NCI-H1694 (cell line): ENCODE data around the gene CRX.
"Not testable (repeated sequence)": the region's sequence is repeated elsewhere in the genome, so short reads cannot be mapped to it uniquely, and the experiment has no call there.

Experiments
- DNase-seq: peaks from one replicate; lab custom pipeline; 2025; lab: John Stamatoyannopoulos, UW

CRX gene

DNA sequence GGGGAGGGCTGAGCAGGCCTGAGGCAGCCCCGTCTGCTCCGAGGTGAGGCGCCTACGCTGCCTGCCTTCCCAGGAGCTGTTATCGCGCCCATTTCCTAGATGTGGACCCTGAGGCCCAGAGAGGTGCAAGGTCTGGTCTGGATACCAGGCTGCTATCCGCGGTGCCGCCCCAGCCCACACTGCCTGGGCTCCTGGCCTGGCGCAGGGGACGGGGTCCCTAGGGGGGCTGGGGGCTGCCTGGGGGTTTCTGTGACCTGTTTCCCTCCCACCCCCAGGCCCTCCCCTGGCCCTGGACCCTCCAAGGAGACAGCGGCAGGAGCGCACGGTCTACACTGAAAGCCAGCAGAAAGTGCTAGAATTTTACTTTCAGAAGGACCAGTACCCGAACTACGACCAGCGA is 38.1 kb downstream of the CRX start:
- not testable (repeated sequence) for DNase-seq

DNA sequence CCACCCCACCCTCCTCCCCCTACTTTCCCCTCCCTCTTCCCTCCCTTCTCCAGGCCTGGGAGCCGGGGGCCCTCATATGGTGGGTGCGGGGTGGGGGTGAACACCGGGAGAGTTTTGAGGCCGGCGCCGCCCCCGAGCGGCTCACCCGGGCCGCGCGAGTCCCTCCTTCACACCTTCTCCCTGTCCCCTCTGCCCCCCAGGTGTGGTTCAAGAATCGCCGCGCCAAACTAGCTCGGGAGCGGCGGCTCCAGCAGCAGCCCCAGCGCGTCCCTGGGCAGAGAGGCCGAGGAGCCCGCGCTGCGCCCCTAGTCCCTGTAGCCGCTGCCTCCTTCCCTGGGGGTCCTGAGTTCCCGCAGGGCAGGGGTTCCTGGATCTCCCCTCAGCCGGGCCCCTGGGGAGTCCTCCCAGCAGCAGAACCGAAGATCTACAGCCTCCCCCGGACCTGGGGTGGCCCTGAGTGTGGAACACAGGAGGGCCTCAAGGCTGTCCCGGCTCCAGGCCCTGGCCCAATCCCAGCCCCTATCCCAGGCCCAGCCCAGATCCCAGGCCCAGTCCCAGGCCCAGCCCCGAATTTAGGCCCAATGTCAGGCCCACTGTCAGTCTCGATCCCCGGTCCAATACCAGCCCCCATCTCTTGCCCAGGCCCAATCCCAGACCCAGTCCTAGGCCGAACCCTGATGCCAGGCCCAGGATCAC is 39.0 kb downstream of the CRX start:
- no peak for DNase-seq

DNA sequence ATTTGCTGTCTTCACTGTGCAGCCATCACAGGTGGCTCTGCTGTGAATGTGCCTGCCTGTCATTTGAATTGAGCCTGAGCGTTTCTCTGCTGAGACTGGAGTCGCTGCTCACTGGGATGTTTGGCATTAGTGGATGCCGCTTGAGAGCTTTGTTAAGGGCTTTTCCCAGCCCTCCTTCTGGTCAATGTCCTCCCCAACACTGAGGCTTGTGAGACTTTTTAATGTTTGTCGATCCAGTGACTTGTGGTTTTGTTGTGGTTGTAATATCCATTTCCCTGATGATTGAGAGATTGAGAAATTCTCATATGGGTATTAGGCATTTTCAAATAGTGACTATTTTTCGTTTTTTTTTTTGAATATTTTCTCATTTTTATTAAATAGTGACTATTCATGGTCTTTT is 39.9 kb downstream of the CRX start:
- DNase-seq, result no peak

DNA sequence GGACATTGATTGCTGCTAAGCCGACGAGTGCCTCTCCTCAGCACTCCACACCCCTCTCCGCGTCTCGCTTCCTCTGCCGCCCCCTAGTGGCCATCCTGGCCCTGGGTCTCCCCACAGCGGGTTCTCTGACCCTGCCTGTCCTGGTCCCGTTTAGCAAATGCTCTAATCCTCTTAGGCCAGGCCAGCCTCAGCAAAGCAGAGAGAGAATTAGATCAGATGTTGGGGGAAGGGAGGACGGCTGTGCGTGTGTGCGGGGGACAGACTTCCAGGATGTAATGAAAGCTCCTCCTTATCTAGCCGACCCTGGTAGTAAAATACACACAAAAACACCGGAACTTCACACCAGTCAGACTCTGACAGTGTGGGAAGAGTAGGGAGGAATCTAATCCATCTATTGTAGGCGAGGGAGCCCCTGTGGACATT is 41.8 kb downstream of the CRX start:
- DNase-seq, result peak; percentile 61

DNA sequence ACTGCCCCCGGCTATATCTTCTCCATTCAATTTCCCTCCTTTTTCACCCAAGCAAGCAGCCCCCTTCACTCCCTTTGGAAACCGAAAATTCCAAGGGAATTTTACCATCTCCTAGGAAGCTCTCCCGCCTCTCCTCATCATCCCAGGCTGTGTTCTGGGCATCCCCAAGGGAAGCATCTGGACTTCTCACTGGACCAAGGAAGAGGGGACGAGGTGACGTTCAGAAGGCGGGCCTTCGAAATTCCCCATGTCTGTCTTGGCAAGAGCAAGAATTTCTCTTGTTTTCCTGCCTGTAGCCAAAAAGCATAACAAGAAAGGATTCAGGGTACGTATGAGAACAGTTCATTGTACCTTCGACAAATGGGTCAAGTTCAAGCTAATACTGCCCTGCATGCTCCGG is 43.4 kb downstream of the CRX start:
- DNase-seq, result no peak

DNA sequence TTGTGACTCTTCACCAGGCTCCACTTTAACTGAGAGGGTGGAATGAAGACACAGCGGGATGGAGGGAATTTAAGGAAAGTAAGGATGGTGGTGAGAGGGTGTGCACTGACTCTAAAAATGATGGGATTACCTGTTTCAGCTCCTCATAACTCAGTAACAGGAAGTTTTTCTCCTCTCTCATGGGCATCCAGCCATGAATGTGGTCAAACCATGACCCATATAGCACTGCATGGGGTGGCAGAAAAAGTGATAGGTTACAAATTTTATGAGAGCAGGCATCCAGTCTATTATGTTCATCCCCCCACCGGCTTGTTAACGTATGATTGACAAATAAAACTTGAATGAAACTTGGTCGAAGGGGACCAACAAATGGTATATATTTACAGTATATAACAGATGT is 57.2 kb downstream of the CRX start:
- no peak for DNase-seq

DNA sequence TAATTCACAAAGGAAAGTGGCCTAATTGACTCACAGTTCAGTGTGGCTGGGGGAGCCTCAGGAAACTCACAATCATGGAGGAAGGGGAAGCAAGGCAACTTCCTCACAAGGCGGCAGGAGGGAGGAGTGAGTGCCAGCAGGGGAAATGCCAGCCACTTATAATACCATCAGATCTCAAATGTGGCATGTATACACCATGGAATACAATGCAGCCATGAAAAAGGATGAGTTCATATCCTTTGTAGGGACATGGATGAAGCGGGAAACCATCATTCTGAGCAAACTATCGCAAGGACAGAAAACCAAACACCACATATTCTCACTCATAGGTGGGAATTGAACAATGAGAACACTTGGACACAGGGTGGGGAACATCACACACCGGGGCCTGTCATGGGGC is 57.6 kb downstream of the CRX start:
- DNase-seq, result not testable (repeated sequence)

DNA sequence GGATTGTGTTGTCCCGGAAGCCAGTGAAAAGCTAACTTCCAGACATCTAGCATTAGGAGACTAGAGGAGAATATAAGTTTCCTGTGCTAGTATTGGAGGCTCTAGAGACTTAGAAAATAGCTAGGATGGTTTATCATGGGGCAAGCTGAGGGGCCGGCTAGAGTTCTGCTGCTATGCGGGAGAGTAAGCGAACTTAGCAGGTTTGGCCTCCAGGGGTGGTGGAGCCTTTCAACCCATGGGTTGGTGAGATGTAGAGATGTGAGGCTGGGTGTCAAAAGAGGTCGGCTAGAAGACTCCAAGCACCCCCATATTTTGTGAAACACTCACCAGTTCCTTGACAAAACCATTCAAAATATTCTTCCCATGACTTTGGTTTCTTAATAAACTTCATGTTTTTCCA is 60.0 kb downstream of the CRX start:
- DNase-seq, result no peak

DNA sequence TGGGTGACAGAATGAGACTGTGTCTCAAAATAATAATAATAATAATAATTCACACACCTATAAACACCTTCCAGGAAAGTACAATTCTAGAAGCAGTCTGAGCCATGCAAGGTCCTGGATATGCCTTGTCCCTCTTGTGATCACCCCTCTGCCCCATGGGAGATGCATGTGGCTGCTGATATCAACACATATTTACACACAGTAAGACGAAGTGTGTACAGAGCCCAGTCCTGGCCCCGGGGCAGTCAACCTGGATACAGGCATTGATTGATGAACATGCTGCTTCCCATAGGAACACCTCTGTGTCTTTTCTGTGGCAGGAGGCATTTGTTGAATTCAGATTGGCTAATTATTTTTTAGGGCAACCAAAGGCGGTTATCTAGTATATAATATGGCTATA is 61.2 kb downstream of the CRX start:
- no peak for DNase-seq

DNA sequence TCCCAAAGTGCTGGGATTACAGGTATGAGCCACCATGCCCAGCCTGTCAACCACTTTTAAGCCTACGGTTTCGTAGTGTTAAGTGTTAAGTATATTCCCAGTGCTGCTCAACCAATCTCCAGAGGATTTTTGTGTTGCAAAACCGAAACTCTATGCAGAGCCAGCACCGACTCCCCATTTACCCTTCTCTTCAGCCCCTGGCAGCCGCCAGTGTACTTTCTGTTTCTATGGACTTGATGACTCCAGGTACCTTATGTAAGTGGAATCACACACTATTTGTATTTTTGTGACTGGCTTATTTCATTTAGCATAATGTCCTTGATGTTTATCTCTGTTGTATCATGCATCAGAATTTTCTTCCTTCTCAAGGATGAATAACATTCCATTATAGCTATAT is 63.3 kb downstream of the CRX start:
- DNase-seq, result no peak

DNA sequence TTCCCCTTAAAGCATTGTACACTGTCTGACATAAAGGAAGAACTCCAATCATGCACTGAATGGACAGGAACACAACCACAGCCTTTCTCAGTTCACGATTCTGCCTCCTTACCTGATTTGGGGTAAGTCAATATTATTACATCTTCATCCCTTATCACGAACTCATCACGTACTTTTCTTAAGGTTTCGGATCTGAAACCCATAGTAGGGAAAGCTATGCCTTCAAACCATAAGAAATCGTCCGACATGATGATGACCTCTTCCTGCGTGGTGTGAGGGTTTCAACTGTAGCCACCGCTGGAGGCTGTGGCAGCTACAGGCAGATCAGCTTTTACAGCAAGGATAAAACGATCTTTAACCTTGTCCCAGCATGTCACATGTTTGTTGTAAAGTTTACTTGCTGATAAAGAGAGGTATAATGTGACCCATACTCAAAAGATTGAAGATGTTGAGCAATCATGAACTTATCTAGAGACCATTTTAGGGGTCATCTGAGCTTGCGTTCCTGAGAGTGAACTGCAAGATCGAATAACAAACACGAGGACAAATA is 64.3 kb downstream of the CRX start, which contains the start of gene SULT2A1:
Gene SULT2A1, minus strand, starts transcription at position 306 of the 550 bp plus-strand sequence. Its CDS starts 58 bp downstream, at position 248.
- no peak for DNase-seq

DNA sequence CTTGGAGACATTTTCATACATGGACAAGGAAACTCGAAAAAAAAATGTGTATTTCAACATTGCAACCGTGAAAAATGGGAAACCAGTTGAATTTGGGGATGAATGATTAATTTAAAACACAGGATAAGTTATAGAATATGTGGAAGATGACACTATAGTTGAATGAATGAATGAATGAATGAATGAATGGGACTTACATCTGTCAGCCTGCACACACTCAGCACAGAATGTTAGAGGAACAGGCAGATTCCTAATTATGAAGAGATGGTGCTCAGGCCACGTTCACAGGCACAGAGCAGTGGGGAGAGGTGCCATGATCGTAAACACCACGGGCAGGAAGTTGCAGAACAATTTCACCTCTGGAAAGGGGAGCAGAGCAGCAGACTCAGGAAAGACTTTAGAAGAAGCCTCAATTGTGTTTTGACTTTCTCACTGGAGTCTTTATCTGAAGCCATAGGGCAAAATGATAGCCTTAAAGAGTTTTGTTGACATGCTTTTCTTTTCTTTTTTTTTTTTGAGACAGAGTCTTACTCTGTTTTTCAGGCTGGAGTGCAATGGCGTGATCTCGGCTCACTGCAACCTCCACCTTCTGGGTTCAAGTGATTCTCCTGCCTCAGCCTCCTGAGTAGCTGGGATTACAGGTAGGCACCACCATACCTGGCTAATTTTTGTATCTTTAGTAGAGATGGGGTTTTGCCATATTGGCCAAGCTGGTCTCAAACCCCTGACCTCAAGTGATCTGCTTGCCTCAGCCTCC is 69.3 kb downstream of the CRX start:
- no peak for DNase-seq

DNA sequence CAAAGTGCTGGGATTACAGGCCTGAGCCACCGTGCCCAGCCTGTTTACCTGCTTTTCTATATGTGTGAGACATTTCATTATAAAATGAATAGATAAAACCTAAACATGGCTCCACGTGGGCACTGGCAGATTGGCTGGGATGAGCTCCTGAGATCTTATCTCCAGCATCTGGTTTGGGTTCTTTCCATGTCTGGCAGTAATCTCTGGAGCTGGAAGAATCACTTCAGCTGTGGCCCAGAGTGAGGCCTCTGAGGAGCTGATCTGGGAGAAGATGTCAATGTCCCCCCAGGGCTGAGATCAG is 69.8 kb downstream of the CRX start:
- no peak for DNase-seq

DNA sequence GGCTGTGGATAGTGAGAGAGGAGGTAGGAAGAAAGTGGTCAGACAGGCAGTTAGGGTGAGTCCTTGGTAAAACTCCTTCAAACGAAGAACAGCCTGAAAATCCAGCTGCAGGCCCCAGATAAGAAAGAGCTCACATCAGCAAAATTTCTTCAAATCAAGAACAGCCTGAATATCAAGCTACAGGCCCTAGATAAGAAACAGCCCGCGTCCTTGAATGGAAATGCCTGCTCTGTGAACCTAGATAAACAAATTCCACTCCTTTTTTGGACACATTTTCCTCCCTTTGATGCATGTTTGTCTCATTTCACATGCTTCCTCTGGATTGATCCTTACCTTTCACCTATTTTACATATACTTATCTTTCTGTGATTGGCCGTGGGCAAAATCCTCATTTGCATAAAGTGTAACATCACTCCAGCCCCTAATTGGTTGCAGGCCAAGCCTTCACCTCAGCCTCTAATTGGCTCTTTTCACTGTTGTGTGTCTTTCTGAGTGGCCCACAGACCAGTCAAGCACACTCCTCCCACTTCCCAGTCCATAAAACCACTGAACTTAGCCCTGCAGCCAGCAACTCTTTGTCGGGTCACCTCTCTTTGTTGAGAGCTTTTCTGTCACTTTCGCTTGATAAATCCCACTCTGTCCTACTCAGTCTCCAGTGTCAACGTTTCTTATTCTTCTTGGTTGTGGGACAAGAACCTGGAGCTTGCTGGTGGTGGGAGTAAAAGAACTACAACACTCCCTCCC is 70.4 kb downstream of the CRX start:
- no peak for DNase-seq
